HEK293T (cell line): ENCODE measurements around the gene NABP1.

Source experiments
- CTCF ChIA-PET: fragments of 350-600 bp; formaldehyde crosslinking; extraction: SDS; loops from one replicate; lab custom pipeline; 2021; ENCODE audit warnings: antibody characterized with exemption, inconsistent platforms; lab: Yijun Ruan, JAX
- POLR2A ChIA-PET: fragments of 350-600 bp; formaldehyde crosslinking; extraction: SDS; loops from one replicate; lab custom pipeline; 2020; ENCODE audit warnings: antibody characterized with exemption, inconsistent platforms; lab: Yijun Ruan, JAX
- DNase-seq: peaks from one replicate; pipeline ENCODE4 v3.0.0; 2012; ENCODE audit warnings: mixed read lengths; ENCODE audit errors: extremely low spot score
- ARNT ChIP-seq: fragments of 450-650 bp; IDR thresholded peaks from 2 replicates; pipeline ENCODE4 v1.6.1; 2017; ENCODE audit warnings: mild to moderate bottlenecking
- BHLHE40 ChIP-seq: fragments of 450-650 bp; IDR thresholded peaks from 2 replicates; pipeline ENCODE4 v1.6.1; 2016; ENCODE audit warnings: mild to moderate bottlenecking, moderate library complexity, borderline replicate concordance
- CTBP1 ChIP-seq: fragments of 450-650 bp; IDR thresholded peaks from 2 replicates; pipeline ENCODE4 v1.6.1; 2016; ENCODE audit warnings: borderline replicate concordance
- ELF4 ChIP-seq: fragments of 450-650 bp; IDR thresholded peaks from 2 replicates; pipeline ENCODE4 v1.6.1; 2017; ENCODE audit warnings: antibody characterized with exemption
- FOXA1 ChIP-seq: fragments of 450-650 bp; IDR thresholded peaks from 2 replicates; pipeline ENCODE4 v1.6.1; 2016; ENCODE audit warnings: mild to moderate bottlenecking
- FOXK2 ChIP-seq: fragments of 450-650 bp; IDR thresholded peaks from 2 replicates; pipeline ENCODE4 v1.6.1; 2016; ENCODE audit warnings: mild to moderate bottlenecking
- FOXM1 ChIP-seq: fragments of 450-650 bp; IDR thresholded peaks from 2 replicates; pipeline ENCODE4 v1.6.1; 2017; ENCODE audit warnings: mild to moderate bottlenecking, borderline replicate concordance
- HDGF ChIP-seq: fragments of 450-650 bp; IDR thresholded peaks from 2 replicates; pipeline ENCODE4 v1.6.1; 2017; ENCODE audit warnings: antibody characterized with exemption, borderline replicate concordance
- L3MBTL2 ChIP-seq: fragments of 450-650 bp; conservative IDR thresholded peaks from 2 replicates; pipeline ENCODE4 v1.6.1; 2016; ENCODE audit warnings: mild to moderate bottlenecking
- LEF1 ChIP-seq: fragments of 450-650 bp; IDR thresholded peaks from 2 replicates; pipeline ENCODE4 v1.6.1; 2017; ENCODE audit warnings: mild to moderate bottlenecking, borderline replicate concordance
- NFRKB ChIP-seq: fragments of 450-650 bp; IDR thresholded peaks from 2 replicates; pipeline ENCODE4 v1.6.1; 2016; ENCODE audit warnings: mild to moderate bottlenecking, moderate library complexity
- PKNOX1 ChIP-seq: fragments of 450-650 bp; IDR thresholded peaks from 2 replicates; pipeline ENCODE4 v1.6.1; 2016
- SP1 ChIP-seq: fragments of 450-650 bp; IDR thresholded peaks from 2 replicates; pipeline ENCODE4 v1.6.1; 2017
- SUZ12 ChIP-seq: fragments of 450-650 bp; IDR thresholded peaks from 2 replicates; pipeline ENCODE4 v1.6.1; 2016; ENCODE audit warnings: mild to moderate bottlenecking
- TARDBP ChIP-seq: fragments of 450-650 bp; IDR thresholded peaks from 2 replicates; pipeline ENCODE4 v1.6.1; 2016
- ZNF384 ChIP-seq: fragments of 450-650 bp; IDR thresholded peaks from 2 replicates; pipeline ENCODE4 v1.6.1; 2016

The NABP1 gene

DNA sequence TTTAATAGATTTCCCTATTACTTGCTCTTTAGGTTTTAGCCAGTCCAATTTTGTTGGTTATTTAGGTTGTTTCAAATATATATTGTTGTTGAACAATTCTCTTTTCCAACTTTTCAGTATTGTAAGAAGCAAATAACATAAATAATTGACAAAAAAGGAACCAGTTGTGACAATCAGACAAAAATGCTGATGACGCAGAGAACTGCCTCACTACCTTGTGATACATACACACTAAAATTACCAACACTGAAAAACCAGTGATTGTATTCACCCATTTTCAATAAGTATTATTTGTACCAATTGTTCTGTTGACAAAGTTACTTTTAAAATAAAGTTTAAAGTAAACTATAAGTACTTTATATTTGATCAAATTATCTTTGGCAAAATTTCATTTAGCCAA is 43.1 kb upstream of the NABP1 start:
- CTCF ChIA-PET, result no interaction called here

GRCh38 chr2:191635333-191636234 is 42.4 kb upstream of the NABP1 start:
- POLR2A ChIA-PET, result interaction anchor here (1.1 kb wide), 1 partner anchor 76 kb away, joined by 3 read pairs; no protein-coding TSS in a partner anchor
- CTCF ChIA-PET, result no interaction called here
- no peak for DNase-seq
- TF ChIP-seq FOXA1 (no peak), ARNT (no peak), SUZ12 (no peak), LEF1 (no peak), FOXM1 (no peak), BHLHE40 (no peak), HDGF (no peak), TARDBP (no peak), L3MBTL2 (no peak), ZNF384 (no peak), NFRKB (no peak), SP1 (no peak), CTBP1 (no peak), PKNOX1 (no peak), FOXK2 (no peak), ELF4 (no peak)

More for the DNA sequence above, 43.1 kb upstream of the NABP1 start:
- POLR2A ChIA-PET, result no interaction called here
- DNase-seq, result no peak
- TF ChIP-seq TARDBP (no peak), FOXA1 (no peak), SUZ12 (no peak), ELF4 (no peak), FOXM1 (no peak), L3MBTL2 (no peak), HDGF (no peak), BHLHE40 (no peak), ARNT (no peak), FOXK2 (no peak), CTBP1 (no peak), LEF1 (no peak), ZNF384 (no peak), PKNOX1 (no peak)

DNA sequence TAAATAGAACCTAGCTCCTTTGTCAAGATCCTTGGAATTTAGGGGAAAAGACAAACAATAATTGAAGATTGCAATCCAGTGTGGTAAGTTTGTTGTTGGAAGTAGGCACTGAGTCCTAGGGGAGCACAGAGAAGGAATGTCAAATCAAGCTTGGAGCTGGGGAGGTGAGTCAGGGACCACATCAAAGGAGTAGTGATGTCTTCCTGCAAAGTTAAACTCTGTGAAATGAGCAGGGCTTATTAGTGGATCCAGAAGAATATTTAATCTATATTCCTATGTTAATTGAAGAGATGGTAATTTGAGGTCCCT is 41.7 kb upstream of the NABP1 start:
- DNase-seq, result no peak
- POLR2A ChIA-PET, result interaction anchor here (1.1 kb wide), 1 partner anchor 76 kb away, joined by 3 read pairs; no protein-coding TSS in a partner anchor
- CTCF ChIA-PET, result no interaction called here
- no peak for TF ChIP-seq FOXK2

GRCh38 chr2:191636586-191636985 is 41.4 kb upstream of the NABP1 start:
- ChIA-PET POLR2A (interaction anchor here (0.7 to 1.1 kb wide), 2 partner anchors 9 to 75 kb away, joined by 3 read pairs; no protein-coding TSS in a partner anchor), CTCF (no interaction called here)
- no peak for DNase-seq
- TF ChIP-seq ARNT (no peak), SUZ12 (no peak), NFRKB (no peak), BHLHE40 (no peak), ELF4 (no peak), L3MBTL2 (no peak), CTBP1 (no peak), SP1 (no peak), HDGF (no peak), LEF1 (no peak), FOXM1 (no peak), PKNOX1 (no peak), TARDBP (no peak), FOXK2 (no peak)

GRCh38 chr2:191637182-191638078 is 40.5 kb upstream of the NABP1 start:
- TF ChIP-seq CTBP1, result no peak
- TF ChIP-seq PKNOX1, result no peak
- TF ChIP-seq FOXM1, result no peak
- TF ChIP-seq HDGF, result no peak
- no peak for TF ChIP-seq SP1
- POLR2A ChIA-PET, result interaction anchor here (0.7 to 2.2 kb wide), 2 partner anchors 10 to 40 kb away, joined by 3 to 8 read pairs; partner anchors contain the start of gene NABP1
- CTCF ChIA-PET, result no interaction called here
- no peak for DNase-seq
